Gastroesophageal sphincter (tissue), 4 donors: ENCODE results near the gene WNK2. TPM values are rescaled to one million over a fixed set of nuclear protein-coding genes. Genes with fewer than 3 reads are reported as not detected.

Experiments used
- ATAC-seq: fragments of 150-250 bp; one replicate; pipeline ENCODE4 v1.9.1; 2016; ENCODE audit warnings: mild to moderate bottlenecking, moderate library complexity
- H3K27ac ChIP-seq, 4 donors: fragments of 200-600 bp; sonication (generic) in 3 of 4; 1 replicate in 3 of 4; 2 replicates in 1 of 4; pipeline ENCODE4 v1.5.1; 2016 to 2019
- H3K27me3 ChIP-seq: fragments of 200-600 bp; sonication (generic); one replicate; pipeline ENCODE4 v1.5.1; 2019
- H3K36me3 ChIP-seq, 2 donors: fragments of 200-600 bp; sonication (generic); one replicate each; pipeline ENCODE4 v1.5.1; 2019; ENCODE audit warnings: control low read depth in 1 of 2
- H3K4me1 ChIP-seq, 3 donors: fragments of 200-600 bp; sonication (generic); 1 replicate in 2 of 3; 2 replicates in 1 of 3; pipeline ENCODE4 v1.5.1; 2016 to 2019; ENCODE audit warnings: control low read depth in 2 of 3
- H3K4me3 ChIP-seq, 2 donors: fragments of 200-600 bp; sonication (generic); one replicate each; pipeline ENCODE4 v1.5.1; 2019; ENCODE audit warnings: mild to moderate bottlenecking in 1 of 2, moderate library complexity in 1 of 2
- H3K9me3 ChIP-seq, 3 donors: fragments of 200-600 bp; sonication (generic); one replicate each; pipeline ENCODE4 v1.5.1; 2017 to 2019; ENCODE audit warnings: control low read depth in 2 of 3
- EP300 ChIP-seq: sonication (generic); formaldehyde crosslinking; IDR thresholded peaks from one replicate; pipeline ENCODE4 v1.6.1; 2017; ENCODE audit warnings: antibody characterized with exemption, mild to moderate bottlenecking
- POLR2A ChIP-seq, 2 donors: fragments of 450-650 bp; IDR thresholded peaks; one replicate each; pipeline ENCODE4 v1.6.1; 2017; ENCODE audit warnings: antibody characterized with exemption in 2 of 2, mild to moderate bottlenecking in 2 of 2, moderate library complexity in 1 of 2
- POLR2AphosphoS5 ChIP-seq: sonication (generic); formaldehyde crosslinking; IDR thresholded peaks from one replicate; pipeline ENCODE4 v1.6.1; 2017; ENCODE audit warnings: antibody characterized with exemption
- whole genome bisulfite sequencing, 2 donors: methylation state at CpG; one replicate each; pipeline ENCODE4 v1.1.5; 2018; ENCODE audit warnings: low coverage in 1 of 2; 5-methylcytosine and 5-hydroxymethylcytosine counted together
- total RNA-seq, 4 donors: library from RNA; depleted of rRNA; stranded (reverse); fragments of >200 nt; gene quantifications; one replicate each; pipeline ENCODE4 v1.1.0, GENCODE V29; 2016
- TF ChIP-seq, protein P1 (sequence below), 4 experiments: fragments of 200-600 bp in 2 of 4; fragments of 450-650 bp in 2 of 4; sonication (generic) in 1 of 4; IDR thresholded peaks; one replicate each; pipeline ENCODE4 v1.5.1; 2017 to 2019; ENCODE audit warnings: antibody characterized with exemption in 4 of 4, mild to moderate bottlenecking in 2 of 4, moderate library complexity in 2 of 4

Gene WNK2
- total RNA-seq, 4 donors from 2014 or later = 26.8 to 104 (median 48.6) TPM

DNA sequence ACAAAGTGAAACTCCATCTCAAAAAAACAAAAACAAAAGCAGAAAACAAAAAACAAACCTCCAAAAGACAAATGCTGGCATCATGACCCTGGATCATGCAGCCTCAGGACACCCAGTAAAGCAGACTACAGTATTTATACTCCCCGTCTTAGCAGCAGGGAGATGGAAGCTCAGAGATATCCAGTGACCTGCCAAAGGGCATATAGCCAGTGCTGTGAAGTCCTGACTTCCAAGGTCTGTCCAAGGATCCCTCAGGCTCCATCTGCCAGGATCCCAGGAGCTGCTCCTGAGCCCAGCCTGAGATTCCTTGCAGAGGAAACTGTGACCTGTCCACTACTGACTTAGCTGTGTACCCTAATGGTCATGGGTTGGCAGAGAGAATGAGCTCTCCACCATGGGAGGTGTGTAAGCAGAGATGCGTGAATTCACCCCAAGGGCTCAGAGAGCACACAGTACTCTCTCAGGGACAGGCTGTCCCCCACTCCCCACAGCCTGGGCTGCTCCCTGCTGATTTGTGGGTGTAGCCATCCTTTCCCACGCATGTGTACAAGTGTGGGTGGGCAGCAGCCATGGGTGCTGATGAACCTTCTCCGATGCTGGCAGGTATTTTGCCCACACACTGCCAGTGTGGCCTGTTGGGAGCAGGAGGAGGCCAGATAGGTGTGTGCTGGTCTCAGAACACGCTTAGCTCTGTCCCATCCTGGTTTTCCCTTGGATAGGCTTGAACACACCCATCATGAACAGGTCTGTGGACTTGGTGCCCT is 2.1 kb upstream of the WNK2 start:
- Histone ChIP-seq H3K4me1 (peaks cover 0 to 54% (median 17%) of the 10 kb centered on the region in 3 donors), H3K9me3 (no peaks in the 10 kb centered on the region), H3K27me3 (peaks cover 14% of the 10 kb centered on the region), H3K36me3 (no peaks in the 10 kb centered on the region), H3K4me3 (no peak overlapping the region), H3K27ac (peak overlapping the region in 2 of 4 donors; percentile 88)
- TF ChIP-seq EP300 = no peak
- no peak for TF ChIP-seq POLR2A (IDR thresholded peaks at IDR 0.05)
- TF ChIP-seq, protein P1, sequence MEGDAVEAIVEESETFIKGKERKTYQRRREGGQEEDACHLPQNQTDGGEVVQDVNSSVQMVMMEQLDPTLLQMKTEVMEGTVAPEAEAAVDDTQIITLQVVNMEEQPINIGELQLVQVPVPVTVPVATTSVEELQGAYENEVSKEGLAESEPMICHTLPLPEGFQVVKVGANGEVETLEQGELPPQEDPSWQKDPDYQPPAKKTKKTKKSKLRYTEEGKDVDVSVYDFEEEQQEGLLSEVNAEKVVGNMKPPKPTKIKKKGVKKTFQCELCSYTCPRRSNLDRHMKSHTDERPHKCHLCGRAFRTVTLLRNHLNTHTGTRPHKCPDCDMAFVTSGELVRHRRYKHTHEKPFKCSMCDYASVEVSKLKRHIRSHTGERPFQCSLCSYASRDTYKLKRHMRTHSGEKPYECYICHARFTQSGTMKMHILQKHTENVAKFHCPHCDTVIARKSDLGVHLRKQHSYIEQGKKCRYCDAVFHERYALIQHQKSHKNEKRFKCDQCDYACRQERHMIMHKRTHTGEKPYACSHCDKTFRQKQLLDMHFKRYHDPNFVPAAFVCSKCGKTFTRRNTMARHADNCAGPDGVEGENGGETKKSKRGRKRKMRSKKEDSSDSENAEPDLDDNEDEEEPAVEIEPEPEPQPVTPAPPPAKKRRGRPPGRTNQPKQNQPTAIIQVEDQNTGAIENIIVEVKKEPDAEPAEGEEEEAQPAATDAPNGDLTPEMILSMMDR (IDR thresholded peaks at IDR 0.05) = no peak
- no peak for TF ChIP-seq POLR2AphosphoS5
- no peak for ATAC-seq
- 20 to 80% methylated on average over 1 of the region's 5 CpGs for WGBS, 2 donors

DNA sequence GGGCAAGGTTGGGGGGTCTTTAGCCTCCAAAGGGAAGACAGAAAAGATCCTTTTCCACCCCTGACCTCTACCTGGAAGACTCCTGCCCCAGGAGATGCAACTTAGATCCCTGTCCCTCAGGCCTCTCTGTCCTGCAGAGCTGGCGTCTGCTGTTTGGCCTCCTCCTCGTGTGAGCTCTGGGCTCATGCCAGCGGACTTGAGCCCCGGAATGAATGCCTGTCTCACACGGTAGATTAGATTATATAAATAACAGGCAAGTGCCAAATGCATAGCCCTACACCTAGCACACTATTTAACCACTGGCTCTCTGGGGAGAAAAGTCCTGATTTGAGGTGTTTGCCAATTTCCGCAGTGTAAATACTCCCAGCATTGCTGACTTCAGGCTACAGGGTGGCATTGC is 1.4 kb upstream of the WNK2 start:
- Histone ChIP-seq H3K4me1 (peaks cover 0 to 61% (median 18%) of the 10 kb centered on the region in 3 donors), H3K27ac (peak overlapping the region in 3 of 4 donors; percentile 5 to 88 (median 88)), H3K36me3 (no peaks in the 10 kb centered on the region), H3K4me3 (no peak overlapping the region), H3K27me3 (peaks cover 14% of the 10 kb centered on the region), H3K9me3 (no peaks in the 10 kb centered on the region)
- 72% methylated on average over 3 of the region's 6 CpGs; no CpG with 5 or more reads in 1 of the 2 donors for WGBS, 2 donors
- no peak for ATAC-seq
- TF ChIP-seq, protein P1 (IDR thresholded peaks at IDR 0.05) = no peak
- TF ChIP-seq POLR2AphosphoS5 (no peak), POLR2A (IDR thresholded peaks at IDR 0.05) (no peak), EP300 (no peak)

DNA sequence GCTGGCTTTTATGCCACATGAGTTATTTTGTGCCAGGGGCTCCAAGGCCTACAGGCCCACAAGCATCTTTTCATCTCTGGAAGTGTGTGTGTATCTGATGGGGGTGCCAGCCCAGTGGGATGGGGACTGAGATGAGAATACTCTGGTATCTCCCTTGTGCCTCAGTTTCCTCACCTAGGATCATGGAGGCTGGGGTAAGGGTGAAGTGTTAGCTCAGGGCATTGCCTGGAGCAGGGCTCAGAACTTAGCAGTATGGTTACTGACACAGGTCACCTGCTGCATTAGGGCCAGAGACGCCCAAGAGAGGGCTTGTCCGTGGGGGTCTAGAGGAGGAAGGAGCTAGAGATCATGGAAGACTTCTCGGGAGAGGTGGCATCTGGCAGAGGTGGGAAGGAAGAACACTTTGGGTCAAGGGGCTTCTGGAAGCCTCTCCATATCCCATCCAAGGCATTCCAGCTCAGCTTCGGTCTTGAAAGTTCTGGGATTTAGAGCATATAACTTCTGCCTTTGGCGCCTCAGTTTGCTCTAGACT is 742 bp upstream of the WNK2 start:
- H3K36me3 ChIP-seq = no peaks in the 10 kb centered on the region

DNA sequence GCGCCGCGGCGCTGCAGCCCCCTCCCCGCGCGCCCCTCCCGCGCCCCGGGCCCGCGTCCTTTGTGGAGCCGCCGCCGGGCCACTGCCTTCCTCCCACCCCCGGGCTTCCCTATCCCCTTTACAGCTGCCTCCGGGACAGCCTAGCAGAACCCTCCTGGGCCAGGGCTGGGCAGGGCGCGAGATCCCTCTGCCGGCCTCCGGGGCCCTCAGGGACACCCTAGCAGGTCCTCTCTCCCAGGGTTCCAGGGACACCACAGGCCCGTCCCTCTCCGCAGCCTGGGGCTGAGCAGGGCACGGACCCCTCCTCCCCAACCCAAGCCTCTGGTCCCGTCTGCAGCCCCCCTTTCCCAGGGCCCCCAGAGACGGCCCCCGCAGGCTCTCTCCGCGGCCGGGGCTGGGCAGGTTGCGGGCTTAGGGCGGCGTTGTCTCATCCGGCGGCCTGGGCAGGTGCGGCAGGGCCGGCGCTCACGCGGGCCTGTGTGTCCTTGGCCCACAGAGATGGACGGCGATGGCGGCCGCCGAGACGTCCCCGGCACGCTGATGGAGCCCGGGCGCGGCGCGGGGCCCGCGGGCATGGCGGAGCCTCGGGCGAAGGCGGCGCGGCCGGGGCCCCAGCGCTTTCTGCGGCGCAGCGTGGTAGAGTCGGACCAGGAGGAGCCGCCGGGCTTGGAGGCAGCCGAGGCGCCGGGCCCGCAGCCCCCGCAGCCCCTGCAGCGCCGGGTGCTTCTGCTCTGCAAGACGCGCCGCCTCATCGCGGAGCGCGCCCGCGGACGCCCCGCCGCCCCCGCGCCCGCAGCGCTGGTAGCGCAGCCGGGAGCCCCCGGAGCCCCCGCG is 710 bp downstream of the WNK2 start:
- Histone ChIP-seq H3K9me3 (no peaks in the 10 kb centered on the region), H3K4me3 (peak overlapping the region; percentile 77 to 87), H3K27ac (peak overlapping the region; percentile 30 to 88 (median 88)), H3K4me1 (peaks cover 0 to 82% (median 21%) of the 10 kb centered on the region in 3 donors), H3K36me3 (no peaks in the 10 kb centered on the region), H3K27me3 (peaks cover 14% of the 10 kb centered on the region)
- no peak for TF ChIP-seq POLR2A (IDR thresholded peaks at IDR 0.05)
- no peak for TF ChIP-seq POLR2AphosphoS5
- TF ChIP-seq EP300 = no peak
- TF ChIP-seq, protein P1 (IDR thresholded peaks at IDR 0.05) = no peak
- 0% methylated on average over 1 of the region's 97 CpGs; no CpG with 5 or more reads in 1 of the 2 donors for WGBS, 2 donors
- ATAC-seq = peak; percentile 31

More for the DNA sequence above, 742 bp upstream of the WNK2 start:
- Histone ChIP-seq H3K27ac (peak overlapping the region in 3 of 4 donors; percentile 88), H3K27me3 (peaks cover 14% of the 10 kb centered on the region), H3K9me3 (no peaks in the 10 kb centered on the region), H3K4me1 (peaks cover 0 to 67% (median 18%) of the 10 kb centered on the region in 3 donors), H3K4me3 (peak overlapping the region in 1 of 2 donors; percentile 77)
- no peak for ATAC-seq
- WGBS, 2 donors = 80 to 83% methylated on average over 1 to 2 of the region's 5 CpGs
- TF ChIP-seq POLR2A (IDR thresholded peaks at IDR 0.05) (no peak), POLR2AphosphoS5 (no peak), EP300 (no peak)
- TF ChIP-seq, protein P1 (IDR thresholded peaks at IDR 0.05) = no peak
